A673 (cell line): Measurements from ENCODE around the gene BRSK2.

Source experiments
- EZH2 ChIP-seq: fragments of 200-600 bp; sonication (generic); IDR thresholded peaks from 2 replicates; pipeline ENCODE4 v1.6.1; 2017; ENCODE audit warnings: borderline replicate concordance, low read depth, mild to moderate bottlenecking, mixed read lengths, antibody characterized with exemption, low read length; ENCODE audit not compliant: poor library complexity, severe bottlenecking
- TF ChIP-seq, protein P1 (sequence below): fragments of 300-800, 200-600 bp; sonication (generic); conservative IDR thresholded peaks from 2 replicates; pipeline ENCODE4 v1.5.1; 2017; ENCODE audit warnings: low read depth, mild to moderate bottlenecking, antibody characterized with exemption, low read length, moderate library complexity, mixed read lengths

DNA sequence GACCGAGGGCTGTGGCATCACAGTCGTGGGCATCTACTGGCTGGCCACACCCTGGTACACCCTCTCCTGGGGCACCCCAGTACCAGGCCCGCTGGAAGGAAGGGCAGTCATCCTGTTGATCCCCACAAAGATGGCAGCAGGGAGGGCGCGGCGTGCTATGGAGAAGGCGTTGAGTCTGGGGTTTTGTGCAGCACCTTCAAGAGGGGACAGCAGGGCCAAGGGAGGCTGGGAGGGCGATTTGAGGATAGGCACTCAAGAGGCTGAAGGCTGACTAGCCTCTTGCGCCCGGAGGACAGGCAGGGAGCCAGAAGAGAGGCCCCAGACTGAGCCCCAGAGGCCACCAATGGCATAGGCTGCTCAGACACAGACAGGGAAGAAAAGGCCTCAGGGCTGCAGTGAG is 2.2 kb upstream of the BRSK2 start:
- TF ChIP-seq, protein P1, sequence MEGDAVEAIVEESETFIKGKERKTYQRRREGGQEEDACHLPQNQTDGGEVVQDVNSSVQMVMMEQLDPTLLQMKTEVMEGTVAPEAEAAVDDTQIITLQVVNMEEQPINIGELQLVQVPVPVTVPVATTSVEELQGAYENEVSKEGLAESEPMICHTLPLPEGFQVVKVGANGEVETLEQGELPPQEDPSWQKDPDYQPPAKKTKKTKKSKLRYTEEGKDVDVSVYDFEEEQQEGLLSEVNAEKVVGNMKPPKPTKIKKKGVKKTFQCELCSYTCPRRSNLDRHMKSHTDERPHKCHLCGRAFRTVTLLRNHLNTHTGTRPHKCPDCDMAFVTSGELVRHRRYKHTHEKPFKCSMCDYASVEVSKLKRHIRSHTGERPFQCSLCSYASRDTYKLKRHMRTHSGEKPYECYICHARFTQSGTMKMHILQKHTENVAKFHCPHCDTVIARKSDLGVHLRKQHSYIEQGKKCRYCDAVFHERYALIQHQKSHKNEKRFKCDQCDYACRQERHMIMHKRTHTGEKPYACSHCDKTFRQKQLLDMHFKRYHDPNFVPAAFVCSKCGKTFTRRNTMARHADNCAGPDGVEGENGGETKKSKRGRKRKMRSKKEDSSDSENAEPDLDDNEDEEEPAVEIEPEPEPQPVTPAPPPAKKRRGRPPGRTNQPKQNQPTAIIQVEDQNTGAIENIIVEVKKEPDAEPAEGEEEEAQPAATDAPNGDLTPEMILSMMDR = no peak
- TF ChIP-seq EZH2 = no peak
